Measurements from ENCODE around the gene LLGL2. TPM values are rescaled to one million over a fixed set of nuclear protein-coding genes. Genes with fewer than 3 reads are reported as not detected.
A peak's percentile ranks its signal among the peaks of the same experiment; 100 is the strongest.
"Not testable (repeated sequence)": the region's sequence is repeated elsewhere in the genome, so short reads cannot be mapped to it uniquely, and the experiment has no call there.

LLGL2 gene
- total RNA-seq, 1 experiment from 2014 or later = 42.5 TPM

DNA sequence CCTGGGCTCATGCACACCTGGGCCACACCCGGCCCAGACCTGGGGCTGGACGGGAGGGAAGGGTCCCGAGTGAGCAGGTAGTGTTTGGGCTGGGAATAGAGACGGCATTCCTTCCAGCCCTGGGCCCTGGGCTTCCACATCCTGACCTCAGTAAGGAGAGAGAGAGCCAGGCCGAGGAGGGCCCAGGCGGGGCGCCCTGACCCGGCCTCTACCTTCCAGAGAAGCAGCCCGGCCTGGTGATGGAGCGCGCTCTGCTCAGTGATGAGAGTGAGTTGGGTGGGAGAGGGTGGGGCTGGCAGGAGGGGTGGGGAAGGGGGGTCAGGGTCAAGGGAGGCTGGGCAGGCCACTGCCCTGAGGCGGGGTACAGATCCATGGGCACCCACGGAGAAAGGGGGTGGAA lies 48.5 kb downstream of the LLGL2 start:
- in situ Hi-C loops (cut with HindIII; ENCODE audit: low pct_unique_long_range_greater_than_20kb, low sequenced_read_pairs) = no loop called here
- DNase-seq (ENCODE audit: low read depth) = no peak

- in situ Hi-C loops (cut with HindIII; ENCODE audit: low pct_unique_long_range_greater_than_20kb, low sequenced_read_pairs) = no loop called here
- DNase-seq (ENCODE audit: low read depth) = no peak
Measured at GRCh38 chr17:75574404-75575036, 49.0 kb downstream of the LLGL2 start.

- in situ Hi-C loops (cut with HindIII; ENCODE audit: low pct_unique_long_range_greater_than_20kb, low sequenced_read_pairs) = no loop called here
- no peak for DNase-seq (ENCODE audit: low read depth)
Measured at GRCh38 chr17:75575197-75575596, 49.7 kb downstream of the LLGL2 start.

DNA sequence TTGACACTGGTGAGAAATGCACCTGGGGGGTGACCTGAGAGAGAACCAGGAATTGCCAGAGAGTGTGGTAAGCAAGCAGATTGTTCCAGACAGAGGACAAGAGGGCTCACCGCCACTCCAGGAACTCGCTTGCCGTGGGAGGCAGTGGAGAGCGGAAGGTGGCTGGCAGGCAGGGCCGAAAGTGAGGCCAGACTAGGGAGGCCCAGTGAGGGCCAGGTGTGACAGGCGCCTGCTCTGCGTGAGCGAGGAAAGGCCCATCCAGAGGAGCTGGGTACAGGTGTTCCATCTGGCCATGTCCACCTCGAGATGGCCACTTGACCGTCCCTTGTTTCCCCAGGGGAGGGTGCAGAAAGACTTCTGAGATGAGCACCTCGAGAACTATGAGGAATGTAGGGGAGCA lies 50.2 kb downstream of the LLGL2 start:
- DNase-seq (ENCODE audit: low read depth) = no peak
- in situ Hi-C loops (cut with HindIII; ENCODE audit: low pct_unique_long_range_greater_than_20kb, low sequenced_read_pairs) = no loop called here

DNA sequence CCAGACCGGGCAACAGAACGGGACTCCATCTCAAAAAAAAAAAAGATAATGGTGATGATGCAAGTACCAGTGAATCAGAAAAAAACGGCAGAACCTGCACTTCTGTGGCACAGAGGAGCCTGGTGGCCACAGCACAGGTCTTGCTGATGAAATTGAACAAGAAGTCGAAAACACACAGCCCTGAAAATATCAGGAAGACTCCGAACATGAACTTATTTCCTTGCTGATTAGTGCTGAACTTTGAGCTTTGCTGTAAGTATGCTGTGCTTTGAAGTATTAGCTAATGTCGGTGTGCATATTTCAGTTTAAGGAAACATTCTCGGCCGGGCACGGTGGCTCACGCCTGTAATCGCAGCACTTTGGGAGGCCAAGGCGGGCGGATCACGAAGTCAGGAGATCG lies 51.2 kb downstream of the LLGL2 start:
- in situ Hi-C loops (cut with HindIII; ENCODE audit: low pct_unique_long_range_greater_than_20kb, low sequenced_read_pairs) = no loop called here
- no peak for DNase-seq (ENCODE audit: low read depth)

- in situ Hi-C loops (cut with HindIII; ENCODE audit: low pct_unique_long_range_greater_than_20kb, low sequenced_read_pairs); DNase-seq (ENCODE audit: low read depth): not testable (repeated sequence)
Measured at GRCh38 chr17:75581121-75581725, 55.7 kb downstream of the LLGL2 start.

- DNase-seq (ENCODE audit: low read depth); in situ Hi-C loops (cut with HindIII; ENCODE audit: low pct_unique_long_range_greater_than_20kb, low sequenced_read_pairs): not testable (repeated sequence)
Measured at GRCh38 chr17:75583197-75583596, 57.7 kb downstream of the LLGL2 start.

DNA sequence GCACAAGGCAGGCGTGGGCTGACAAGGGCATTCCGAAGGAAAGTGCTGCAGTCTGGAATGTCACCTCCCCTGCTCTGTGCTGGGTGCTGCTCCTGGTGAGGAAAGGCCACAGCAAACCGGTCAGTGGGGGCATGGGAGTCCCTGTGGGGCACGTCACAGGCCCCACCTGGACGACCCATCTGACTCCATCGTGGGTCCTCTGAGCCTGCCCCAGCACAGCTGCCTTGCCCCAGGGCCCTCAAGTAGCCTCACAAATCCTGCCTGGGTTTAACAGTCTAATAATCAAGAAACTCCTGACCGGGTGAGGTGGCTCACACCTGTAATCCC lies 59.3 kb downstream of the LLGL2 start:
- in situ Hi-C loops (cut with HindIII; ENCODE audit: low pct_unique_long_range_greater_than_20kb, low sequenced_read_pairs) = no loop called here
- no peak for DNase-seq (ENCODE audit: low read depth)

DNA sequence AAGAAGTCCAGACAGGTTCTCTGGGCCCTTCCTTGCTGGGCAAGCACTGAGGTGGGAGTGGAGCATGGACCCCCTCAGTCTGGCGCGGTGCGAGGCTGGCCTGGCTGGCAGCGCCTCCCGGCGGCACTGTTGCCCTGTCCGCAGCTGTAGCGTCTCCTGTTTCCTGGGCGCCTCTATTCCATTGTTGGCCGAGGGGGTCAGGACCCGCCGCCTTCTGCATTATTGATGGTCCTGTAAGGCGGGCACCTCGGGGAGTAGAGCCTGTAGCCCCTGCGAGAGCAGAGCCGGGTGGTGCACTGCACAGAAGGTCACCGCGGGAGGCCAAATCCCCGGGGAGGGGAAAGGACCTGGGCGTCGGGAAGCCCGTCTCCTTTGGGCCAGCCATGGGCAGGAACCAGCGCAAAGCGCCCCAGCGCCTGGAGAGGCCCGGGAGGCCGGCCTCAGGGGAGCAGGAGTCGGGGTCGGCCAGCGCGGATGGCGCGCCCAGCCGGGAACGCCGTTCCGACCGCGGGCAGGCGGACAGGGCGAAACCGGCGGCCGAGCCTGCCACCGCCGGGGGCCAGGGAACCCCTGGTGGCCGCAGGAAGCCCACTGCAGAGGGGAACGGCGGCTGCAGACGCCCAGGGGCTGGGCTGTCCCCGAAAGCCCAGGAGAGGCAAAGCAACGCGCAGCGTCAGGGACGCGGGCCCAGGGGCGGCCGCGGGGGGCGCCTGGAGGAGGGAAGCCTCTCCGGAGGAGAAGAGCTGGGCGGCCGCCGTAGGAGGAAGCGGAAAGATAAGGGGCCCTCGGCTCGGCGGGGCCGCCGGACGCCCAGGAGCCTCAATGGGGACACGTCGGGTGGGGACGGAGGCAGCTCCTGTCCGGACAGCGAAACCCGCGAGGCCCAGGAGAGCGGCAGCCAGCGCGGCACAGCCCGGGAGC lies 62.4 kb downstream of the LLGL2 start, which contains the start of gene MYO15B:
MYO15B (plus strand) TSS at position 126 of the 921 bp plus-strand sequence; CDS start at position 384, 258 bp downstream.
- no peak for DNase-seq (ENCODE audit: low read depth)
- in situ Hi-C loops (cut with HindIII; ENCODE audit: low pct_unique_long_range_greater_than_20kb, low sequenced_read_pairs) = no loop called here

DNA sequence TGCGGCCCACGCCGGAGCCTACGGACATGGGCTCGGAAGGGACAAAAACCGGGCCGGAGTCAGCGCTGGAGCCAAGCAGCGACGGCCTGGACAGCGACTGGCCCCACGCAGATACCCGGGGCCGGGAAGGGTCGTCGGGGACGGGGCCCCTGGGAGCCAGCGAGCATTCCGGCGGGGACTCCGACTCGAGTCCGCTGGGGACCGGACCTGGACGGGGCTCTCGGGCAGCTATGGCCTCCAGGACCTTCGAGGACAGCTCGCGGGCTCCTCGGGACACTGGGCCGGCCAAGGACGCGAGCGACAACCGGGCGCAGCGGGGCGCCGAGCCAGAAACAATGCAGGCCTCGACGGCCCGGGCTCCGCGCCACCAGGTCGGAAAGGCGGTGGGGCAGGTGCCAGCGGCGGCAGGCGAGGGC lies 63.1 kb downstream of the LLGL2 start:
- in situ Hi-C loops (cut with HindIII; ENCODE audit: low pct_unique_long_range_greater_than_20kb, low sequenced_read_pairs) = no loop called here
- DNase-seq (ENCODE audit: low read depth) = no peak

DNA sequence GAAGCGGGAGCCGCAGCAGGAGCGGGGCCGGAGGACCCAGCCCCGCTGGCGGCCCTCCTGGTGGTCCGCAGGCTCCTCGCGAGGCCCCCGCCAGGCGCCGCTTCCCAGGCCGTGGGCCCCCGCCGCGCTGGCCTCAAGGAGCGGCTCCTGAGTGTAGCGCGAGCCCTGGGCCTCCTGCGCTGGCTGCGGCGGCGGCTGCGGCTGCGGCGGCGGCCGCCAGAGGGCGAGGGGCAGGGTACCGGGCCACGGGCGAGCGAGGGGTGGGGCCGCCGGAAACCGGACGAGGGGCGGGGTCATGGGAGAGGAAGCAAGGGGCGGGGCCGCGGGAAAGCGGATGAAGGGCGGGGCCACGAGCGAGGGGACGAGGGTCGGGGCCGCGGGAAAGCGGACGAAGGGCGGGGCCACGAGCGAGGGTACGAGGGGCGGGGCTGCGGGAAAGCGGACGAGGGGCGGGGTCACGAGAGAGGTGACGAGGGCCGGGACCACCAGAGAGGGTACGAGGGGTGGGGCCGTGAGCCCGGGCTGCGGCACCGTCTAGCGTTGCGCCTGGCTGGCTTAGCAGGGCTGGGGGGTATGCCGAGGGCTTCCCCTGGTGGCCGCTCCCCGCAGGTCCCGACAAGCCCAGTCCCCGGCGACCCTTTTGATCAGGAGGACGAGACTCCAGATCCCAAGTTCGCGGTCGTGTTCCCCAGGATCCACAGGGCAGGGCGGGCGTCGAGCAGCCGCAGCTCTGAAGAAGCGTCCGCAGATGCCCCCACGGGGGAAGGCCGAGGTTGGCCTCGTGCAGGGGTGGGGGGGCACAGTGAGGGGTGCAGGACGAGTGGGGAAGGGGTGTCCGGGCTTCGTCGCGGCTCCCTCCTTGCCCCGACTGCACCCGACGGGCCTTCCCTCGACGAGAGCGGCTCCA lies 63.8 kb downstream of the LLGL2 start:
- DNase-seq (ENCODE audit: low read depth) = peak; percentile 83
- in situ Hi-C loops (cut with HindIII; ENCODE audit: low pct_unique_long_range_greater_than_20kb, low sequenced_read_pairs) = no loop called here

DNA sequence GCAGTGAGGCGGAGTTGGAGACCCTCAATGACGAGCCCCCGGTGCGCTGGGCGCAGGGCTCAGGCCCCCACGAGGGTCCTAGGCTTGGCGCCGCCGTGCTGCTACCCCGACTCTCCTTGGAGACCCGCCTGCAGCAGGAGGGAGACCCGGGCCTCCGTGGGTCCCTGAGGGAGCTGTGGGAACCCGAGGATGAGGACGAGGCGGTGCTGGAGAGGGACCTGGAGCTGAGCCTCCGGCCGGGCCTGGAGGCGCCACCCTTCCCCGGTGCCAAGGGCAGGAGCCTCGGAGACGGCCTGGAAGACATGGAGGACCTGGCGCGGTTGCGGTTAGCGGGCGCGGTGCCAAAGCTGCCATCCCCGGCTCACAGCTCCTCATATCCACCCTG lies 64.4 kb downstream of the LLGL2 start:
- in situ Hi-C loops (cut with HindIII; ENCODE audit: low pct_unique_long_range_greater_than_20kb, low sequenced_read_pairs) = no loop called here
- DNase-seq (ENCODE audit: low read depth) = no peak

- DNase-seq (ENCODE audit: low read depth) = no peak
- in situ Hi-C loops (cut with HindIII; ENCODE audit: low pct_unique_long_range_greater_than_20kb, low sequenced_read_pairs) = no loop called here
Measured at GRCh38 chr17:75590314-75590761, 64.8 kb downstream of the LLGL2 start.

DNA sequence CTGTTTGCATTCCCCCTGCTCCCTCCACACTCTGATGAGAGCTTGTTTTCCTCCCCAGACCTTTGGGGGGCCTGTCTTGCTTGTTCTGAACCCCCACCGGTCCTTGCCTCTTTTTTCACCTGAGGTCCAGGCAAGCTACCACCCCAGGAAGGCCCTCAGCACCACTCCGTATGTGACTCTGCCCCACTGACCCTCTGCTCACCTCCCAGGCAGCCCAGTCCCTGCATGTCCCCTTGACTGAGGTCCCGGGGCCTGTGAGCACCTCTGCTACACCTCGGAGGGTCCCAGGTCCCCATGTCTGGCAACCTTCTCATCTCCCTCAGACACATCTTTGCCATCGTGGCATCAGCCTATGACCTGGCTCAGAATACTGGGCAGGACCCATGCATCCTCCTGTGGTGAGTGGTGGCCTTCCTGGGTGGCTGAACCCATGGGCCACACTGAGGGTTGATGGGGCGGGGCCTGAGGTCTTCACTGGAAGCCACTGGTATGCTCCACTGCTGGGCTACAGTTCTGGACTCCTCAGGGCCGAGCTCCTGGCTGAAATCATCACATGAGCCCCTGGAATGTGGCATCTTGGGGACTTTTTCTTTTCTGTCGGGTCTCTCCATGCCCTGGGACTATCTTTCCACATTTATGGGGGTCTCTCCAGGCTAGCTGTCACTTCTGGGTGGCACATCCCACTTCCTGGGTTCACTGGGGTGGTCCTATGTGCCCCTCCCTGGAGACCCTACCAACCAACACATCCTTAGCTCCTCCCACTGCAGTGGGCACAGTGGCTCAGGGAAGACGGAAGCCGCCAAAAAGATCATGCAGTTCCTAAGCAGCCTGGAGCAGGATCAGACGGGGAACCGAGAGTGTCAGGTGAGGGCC lies 65.6 kb downstream of the LLGL2 start:
- DNase-seq (ENCODE audit: low read depth) = no peak
- in situ Hi-C loops (cut with HindIII; ENCODE audit: low pct_unique_long_range_greater_than_20kb, low sequenced_read_pairs) = no loop called here

GRCh38 chr17:75591722-75592302 lies 66.3 kb downstream of the LLGL2 start:
- in situ Hi-C loops (cut with HindIII; ENCODE audit: low pct_unique_long_range_greater_than_20kb, low sequenced_read_pairs) = no loop called here

DNA sequence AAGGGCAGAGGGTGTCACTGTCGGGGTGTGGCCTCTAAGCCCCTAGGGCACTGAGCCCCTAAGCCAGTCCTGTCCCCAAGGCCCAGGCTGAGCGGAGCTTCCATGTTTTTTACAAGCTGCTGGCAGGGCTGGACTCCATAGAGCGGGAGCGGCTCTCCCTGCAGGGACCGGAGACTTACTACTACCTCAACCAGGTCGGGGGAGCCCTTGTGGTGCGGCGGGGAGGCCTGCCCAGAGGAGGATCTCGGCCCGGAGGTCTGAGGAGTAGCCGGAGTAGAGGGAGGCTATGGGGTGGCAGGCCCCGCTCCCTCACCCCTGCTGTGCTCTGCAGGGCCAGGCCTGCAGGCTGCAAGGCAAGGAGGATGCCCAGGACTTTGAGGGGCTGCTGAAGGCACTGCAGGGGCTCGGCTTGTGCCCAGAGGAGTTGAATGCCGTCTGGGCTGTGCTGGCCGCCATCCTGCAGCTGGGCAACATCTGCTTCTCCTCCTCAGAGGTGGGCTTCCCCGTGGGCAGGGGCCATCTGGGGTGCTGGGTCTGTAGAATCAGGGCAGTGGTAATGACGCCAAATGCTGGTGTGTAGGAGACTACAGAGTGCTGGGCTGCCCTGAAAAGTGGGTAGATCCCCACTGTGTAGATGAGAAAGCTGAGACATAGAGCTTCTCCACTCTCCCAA lies 67.0 kb downstream of the LLGL2 start:
- DNase-seq (ENCODE audit: low read depth) = no peak
- in situ Hi-C loops (cut with HindIII; ENCODE audit: low pct_unique_long_range_greater_than_20kb, low sequenced_read_pairs) = no loop called here

More at GRCh38 chr17:75591722-75592302, 66.3 kb downstream of the LLGL2 start:
- DNase-seq (ENCODE audit: low read depth) = no peak

Data from Caki2 (cell line).